Daoy (cell line): ENCODE data around the gene STX2. TPM values are rescaled to one million over a fixed set of nuclear protein-coding genes. Genes with fewer than 3 reads are reported as not detected.

Experiments used
- total RNA-seq: library from RNA; depleted of rRNA; stranded (reverse); fragments of >200 nt; shearing (Covaris generic); gene quantifications from 2 replicates; pipeline ENCODE4 v1.2.3, GENCODE V29; 2014; rRNA removed

Gene STX2
- total RNA-seq, 1 experiment from 2014 or later = 24.3 TPM

Other genes with a start within 250 kb of the STX2 start
- 1.4 and 2.2 TPM in 2 replicates for gene RIMBP2, start 123.0 kb downstream of the STX2 start, total RNA-seq
- 1,013 and 1,367 TPM in 2 replicates for gene RAN, start 32.8 kb upstream of the STX2 start, total RNA-seq
- gene ADGRD1, start 114.7 kb upstream of the STX2 start, total RNA-seq = 11.8 and 15.6 TPM in 2 replicates